SKM-1 (cell line): ENCODE results near the gene DACH1.

Source experiments
- DNase-seq: peaks from one replicate; lab custom pipeline; 2025; ENCODE audit not compliant: unreplicated experiment; lab: John Stamatoyannopoulos, UW

Gene DACH1

GRCh38 chr13:71499944-71500514, 367.0 kb downstream of the DACH1 start:
- DNase-seq = no peak

GRCh38 chr13:71499235-71499634, 367.8 kb downstream of the DACH1 start:
- no peak for DNase-seq

GRCh38 chr13:71493189-71493588, 373.8 kb downstream of the DACH1 start:
- DNase-seq = no peak

- DNase-seq = no peak
Observed at GRCh38 chr13:71492346-71492871, 374.6 kb downstream of the DACH1 start.

GRCh38 chr13:71491010-71491409, 376.0 kb downstream of the DACH1 start:
- no peak for DNase-seq

- no peak for DNase-seq
Observed at GRCh38 chr13:71489041-71489440, 378.0 kb downstream of the DACH1 start.

GRCh38 chr13:71488201-71488600, 378.8 kb downstream of the DACH1 start:
- DNase-seq = no peak

GRCh38 chr13:71485913-71486312, 381.1 kb downstream of the DACH1 start:
- DNase-seq = no peak

GRCh38 chr13:71483733-71484132, 383.3 kb downstream of the DACH1 start:
- DNase-seq = no peak

GRCh38 chr13:71481501-71481900, 385.5 kb downstream of the DACH1 start:
- no peak for DNase-seq

GRCh38 chr13:71481046-71481445, 386.0 kb downstream of the DACH1 start:
- no peak for DNase-seq

- DNase-seq = no peak
Observed at GRCh38 chr13:71477735-71478134, 389.3 kb downstream of the DACH1 start.

GRCh38 chr13:71474936-71475335, 392.1 kb downstream of the DACH1 start:
- no peak for DNase-seq

- DNase-seq = no peak
Observed at GRCh38 chr13:71469626-71470025, 397.4 kb downstream of the DACH1 start.

GRCh38 chr13:71464686-71465085, 402.3 kb downstream of the DACH1 start:
- no peak for DNase-seq

- no peak for DNase-seq
Observed at GRCh38 chr13:71461892-71462291, 405.1 kb downstream of the DACH1 start.

GRCh38 chr13:71460211-71460610, 406.8 kb downstream of the DACH1 start:
- DNase-seq = no peak

- no peak for DNase-seq
Observed at GRCh38 chr13:71459708-71460107, 407.3 kb downstream of the DACH1 start.

- no peak for DNase-seq
Observed at GRCh38 chr13:71457645-71458044, 409.4 kb downstream of the DACH1 start.

- no peak for DNase-seq
Observed at GRCh38 chr13:71456136-71456535, 410.9 kb downstream of the DACH1 start.

GRCh38 chr13:71454509-71454908, 412.5 kb downstream of the DACH1 start:
- DNase-seq = no peak

GRCh38 chr13:71448080-71448630, 418.8 kb downstream of the DACH1 start:
- DNase-seq = no peak

GRCh38 chr13:71437704-71438103, 429.3 kb downstream of the DACH1 start:
- DNase-seq = no peak
